Right lobe of liver (tissue), 6 donors: ENCODE measurements around the gene CD274. TPM values are rescaled to one million over a fixed set of nuclear protein-coding genes. Genes with fewer than 3 reads are reported as not detected.

ENCODE experiments used
- ATAC-seq, 4 donors: fragments of 200-7000 bp; cut with Tn5 transposase; one replicate each; pipeline ENCODE4 v1.9.1; 2020; ENCODE audit warnings: mild to moderate bottlenecking in 4 of 4, moderate library complexity in 4 of 4
- DNase-seq, 3 donors: peaks; one replicate each; pipeline ENCODE4 v3.0.0-alpha.2; 2020
- H3K27ac ChIP-seq, 3 donors: fragments of 200-600 bp; one replicate each; pipeline ENCODE4 v1.8.0; 2022
- H3K27me3 ChIP-seq, 2 donors: fragments of 200-600 bp; one replicate each; pipeline ENCODE4 v1.8.0; 2022
- H3K36me3 ChIP-seq, 4 donors: fragments of 200-600 bp; sonication (generic) in 1 of 4; one replicate each; pipeline versions ENCODE4 v1.5.1 to v1.8.0; 2017 to 2022; ENCODE audit warnings: control low read depth in 1 of 4
- H3K4me1 ChIP-seq, 4 donors: fragments of 200-600 bp; sonication (generic) in 1 of 4; one replicate each; pipeline versions ENCODE4 v1.5.1 to v1.8.0; 2017 to 2022; ENCODE audit warnings: control low read depth in 1 of 4
- H3K4me3 ChIP-seq, 3 donors: fragments of 200-600 bp; one replicate each; pipeline ENCODE4 v1.8.0; 2022
- H3K9me3 ChIP-seq, 4 donors: fragments of 200-600 bp; sonication (generic) in 1 of 4; one replicate each; pipeline versions ENCODE4 v1.5.1 to v1.8.0; 2017 to 2022; ENCODE audit warnings: control low read depth in 1 of 4
- POLR2A ChIP-seq: fragments of 450-650 bp; IDR thresholded peaks from one replicate; pipeline ENCODE4 v1.6.1; 2017; ENCODE audit warnings: antibody characterized with exemption, mild to moderate bottlenecking
- WGBS: methylation state at CpG from one replicate; pipeline ENCODE4 v1.1.6; 2018; ENCODE audit warnings: low coverage, low lambda C conversion rate; ENCODE audit not compliant: insufficient coverage; ENCODE audit errors: missing lambda C conversion rate; 5-methylcytosine and 5-hydroxymethylcytosine counted together
- intact Hi-C, 2 donors: fragments of 100-400 bp; cut with DNase I; formaldehyde crosslinking; loops; one replicate each; pipeline versions ENCODE4 v1.11.2 to v1.14.1; 2022
- total RNA-seq, 6 experiments: library from RNA; depleted of rRNA in 2 of 6; stranded (reverse); fragments of >200 nt in 2 of 6; fragmentation: NEBNext Ultra II Directional in 3 of 6; extraction: Animal tissue kit (Norgen Biotek cat#: 25700) in 3 of 6; gene quantifications; one replicate each; pipeline versions ENCODE4 v1.1.0 to v1.2.4, GENCODE V29; 2016 to 2023
- TF ChIP-seq, protein P1 (sequence below), 4 donors: fragments of 200-600 bp in 3 of 4; fragments of 450-650 bp in 1 of 4; IDR thresholded peaks; one replicate each; pipeline versions ENCODE4 v1.5.1 to v1.8.0; 2016 to 2022; ENCODE audit warnings: antibody characterized with exemption in 4 of 4, mild to moderate bottlenecking in 2 of 4
- donor health status: DM: no; HTN: yes; CAD: no.
- donor health status: DM: no; HTN: no; CAD: no.
- donor health status: DM: no; HTN: no; CAD: no.
- donor health status: DM: no; HTN: yes; CAD: no.
- donor health status: DM: no; HTN: yes; CAD: no.

The CD274 gene
- total RNA-seq, 6 experiments from 2014 or later, result 0.87 to 3.7 (median 1.5) TPM

DNA sequence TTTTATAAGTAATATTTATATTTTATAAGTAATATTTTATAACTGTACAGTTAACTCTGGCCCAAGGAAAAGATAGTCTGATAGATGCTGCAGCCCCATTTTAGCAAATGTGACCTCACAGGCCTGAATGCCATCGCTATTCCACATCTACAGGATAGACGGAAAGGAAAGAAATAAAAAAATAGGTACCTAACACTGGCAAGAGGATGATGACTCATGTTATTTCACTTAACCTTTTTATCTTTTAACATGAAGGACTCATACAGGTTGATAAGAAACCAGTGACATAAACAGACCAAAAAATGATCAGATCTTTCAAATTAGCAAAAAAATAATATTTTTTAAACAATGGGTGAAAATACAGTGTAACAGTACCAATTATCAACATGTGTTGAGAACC lies 2.7 kb downstream of the CD274 start:
- DNase-seq (no peak), ATAC-seq (no peak)
- H3K27me3 ChIP-seq, result no peaks in the 10 kb centered on the region
- no peaks in the 10 kb centered on the region for H3K9me3 ChIP-seq
- no peak overlapping the region for H3K4me3 ChIP-seq
- H3K4me1 ChIP-seq, result peaks cover 0 to 6% (median 3%) of the 10 kb centered on the region in 4 donors
- TF ChIP-seq, protein P1, sequence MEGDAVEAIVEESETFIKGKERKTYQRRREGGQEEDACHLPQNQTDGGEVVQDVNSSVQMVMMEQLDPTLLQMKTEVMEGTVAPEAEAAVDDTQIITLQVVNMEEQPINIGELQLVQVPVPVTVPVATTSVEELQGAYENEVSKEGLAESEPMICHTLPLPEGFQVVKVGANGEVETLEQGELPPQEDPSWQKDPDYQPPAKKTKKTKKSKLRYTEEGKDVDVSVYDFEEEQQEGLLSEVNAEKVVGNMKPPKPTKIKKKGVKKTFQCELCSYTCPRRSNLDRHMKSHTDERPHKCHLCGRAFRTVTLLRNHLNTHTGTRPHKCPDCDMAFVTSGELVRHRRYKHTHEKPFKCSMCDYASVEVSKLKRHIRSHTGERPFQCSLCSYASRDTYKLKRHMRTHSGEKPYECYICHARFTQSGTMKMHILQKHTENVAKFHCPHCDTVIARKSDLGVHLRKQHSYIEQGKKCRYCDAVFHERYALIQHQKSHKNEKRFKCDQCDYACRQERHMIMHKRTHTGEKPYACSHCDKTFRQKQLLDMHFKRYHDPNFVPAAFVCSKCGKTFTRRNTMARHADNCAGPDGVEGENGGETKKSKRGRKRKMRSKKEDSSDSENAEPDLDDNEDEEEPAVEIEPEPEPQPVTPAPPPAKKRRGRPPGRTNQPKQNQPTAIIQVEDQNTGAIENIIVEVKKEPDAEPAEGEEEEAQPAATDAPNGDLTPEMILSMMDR (IDR thresholded peaks at IDR 0.05), result no peak
- peaks cover 0 to 2% (median 0%) of the 10 kb centered on the region in 4 donors for H3K36me3 ChIP-seq
- intact Hi-C loops, result no loop called here
- H3K27ac ChIP-seq, result no peak overlapping the region
- 85% methylated on average over 2 of the region's 2 CpGs for WGBS

DNA sequence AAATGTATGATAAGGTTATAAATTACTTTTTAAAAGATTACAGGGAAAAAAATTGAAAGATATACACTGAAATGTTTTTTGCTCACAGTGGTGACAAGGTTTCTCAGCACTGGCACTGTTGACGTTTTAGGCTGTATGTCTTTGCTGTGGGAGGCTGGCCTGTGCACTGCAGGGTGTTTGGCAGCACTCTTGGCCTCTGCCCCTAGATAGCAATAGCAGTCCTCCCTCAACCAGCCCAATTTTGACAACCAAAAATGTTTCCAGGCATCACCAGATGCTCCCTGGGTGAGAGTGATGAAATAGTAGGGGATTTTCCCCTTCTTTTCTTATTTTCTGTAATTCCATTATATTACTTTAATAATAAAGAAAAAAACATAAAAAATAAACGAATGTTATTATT lies 3.3 kb downstream of the CD274 start:
- H3K27me3 ChIP-seq, result no peaks in the 10 kb centered on the region
- DNase-seq (no peak), ATAC-seq (no peak)
- TF ChIP-seq, protein P1 (IDR thresholded peaks at IDR 0.05), result no peak
- TF ChIP-seq POLR2A, result no peak
- peaks cover 0 to 5% (median 0%) of the 10 kb centered on the region in 4 donors for H3K36me3 ChIP-seq
- intact Hi-C loops, result no loop called here
- H3K9me3 ChIP-seq, result no peaks in the 10 kb centered on the region
- no peak overlapping the region for H3K4me3 ChIP-seq
- 53% methylated on average over 2 of the region's 2 CpGs for WGBS
- H3K4me1 ChIP-seq, result peaks cover 0 to 6% (median 3%) of the 10 kb centered on the region in 4 donors
- H3K27ac ChIP-seq, result no peak overlapping the region

DNA sequence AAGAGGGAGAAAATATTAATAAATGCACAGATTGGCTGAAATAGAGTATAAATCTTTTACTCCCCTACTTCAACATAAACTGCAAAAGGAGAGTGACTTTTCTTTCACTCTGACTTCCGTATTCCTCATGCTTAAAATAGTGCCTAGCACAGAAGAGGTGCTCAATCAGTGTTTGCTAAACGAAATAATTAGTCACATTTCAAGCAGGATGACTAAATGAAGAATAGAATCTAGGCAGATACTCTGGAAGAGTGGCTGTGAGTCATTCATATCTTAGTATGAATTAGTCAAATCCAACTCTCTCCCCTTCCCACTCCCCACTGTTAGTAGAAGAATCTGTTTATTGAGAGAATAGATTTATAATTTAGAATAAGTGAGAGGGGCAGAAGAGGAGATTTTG lies 4.8 kb downstream of the CD274 start:
- Histone ChIP-seq H3K27ac (no peak overlapping the region), H3K36me3 (peaks cover 0 to 5% (median 0%) of the 10 kb centered on the region in 4 donors), H3K4me3 (no peak overlapping the region), H3K27me3 (no peaks in the 10 kb centered on the region), H3K9me3 (no peaks in the 10 kb centered on the region), H3K4me1 (peaks cover 0 to 6% (median 0%) of the 10 kb centered on the region in 4 donors)
- no peak for TF ChIP-seq POLR2A
- TF ChIP-seq, protein P1 (IDR thresholded peaks at IDR 0.05), result no peak
- intact Hi-C loops, result no loop called here
- no peak for ATAC-seq
- 39% methylated on average over 2 of the region's 2 CpGs for WGBS
- no peak for DNase-seq

DNA sequence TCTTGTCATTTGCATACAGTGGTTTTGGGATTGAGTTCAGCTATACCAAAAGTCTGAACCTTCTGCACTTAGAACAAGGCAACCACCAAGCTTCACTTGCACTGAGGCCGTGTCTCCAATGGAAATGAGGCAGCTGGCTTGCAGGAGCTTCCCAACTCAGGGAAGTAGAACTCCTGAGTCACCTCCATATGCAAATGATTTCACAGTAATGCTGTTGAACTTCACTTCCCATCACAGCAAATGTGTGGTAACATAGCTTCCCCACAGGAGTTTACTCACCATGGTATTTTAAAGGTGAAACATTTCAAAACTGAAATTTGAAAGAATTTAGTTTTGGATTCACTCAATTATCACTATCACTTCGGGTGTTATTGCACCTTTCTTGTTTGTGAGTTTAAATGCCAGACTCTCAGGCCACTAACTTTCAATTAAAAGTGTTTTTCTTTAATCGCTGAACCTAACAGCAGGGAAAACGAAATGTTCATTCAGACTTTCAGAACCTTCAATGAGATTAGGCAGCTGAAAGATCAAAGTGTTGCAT lies 9.0 kb downstream of the CD274 start:
- Histone ChIP-seq H3K27ac (no peak overlapping the region), H3K36me3 (peaks cover 0 to 13% (median 0%) of the 10 kb centered on the region in 4 donors), H3K4me1 (no peaks in the 10 kb centered on the region), H3K9me3 (no peaks in the 10 kb centered on the region), H3K4me3 (no peak overlapping the region), H3K27me3 (no peaks in the 10 kb centered on the region)
- DNase-seq (no peak), ATAC-seq (peak in 1 of 4 donors; percentile 60)
- intact Hi-C loops, result no loop called here
- no peak for TF ChIP-seq POLR2A
- TF ChIP-seq, protein P1 (IDR thresholded peaks at IDR 0.05), result no peak
- WGBS, result 85% methylated on average over 4 of the region's 4 CpGs
